Measurements from ENCODE around the gene LDB2.

DNA sequence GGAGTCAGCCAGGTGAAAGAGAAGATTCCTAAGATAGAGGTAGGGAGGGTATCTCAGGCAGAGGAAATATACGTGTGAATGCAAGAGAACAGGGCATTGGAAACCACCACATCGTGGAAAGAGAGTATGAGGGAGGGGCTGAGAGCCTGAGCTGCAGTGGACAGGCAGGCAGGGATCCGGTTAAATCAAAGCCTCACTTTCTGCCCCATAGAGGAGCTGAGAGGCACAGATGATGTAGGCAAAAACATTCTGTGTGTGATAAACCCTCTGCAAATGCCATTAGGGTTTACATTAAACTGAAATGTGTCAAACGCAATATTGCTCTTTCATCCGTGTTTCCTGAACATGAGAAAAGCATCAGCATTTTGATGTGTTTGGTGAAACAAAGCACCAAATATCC lies 374.0 kb downstream of the LDB2 start:
- TF ChIP-seq, protein P1, sequence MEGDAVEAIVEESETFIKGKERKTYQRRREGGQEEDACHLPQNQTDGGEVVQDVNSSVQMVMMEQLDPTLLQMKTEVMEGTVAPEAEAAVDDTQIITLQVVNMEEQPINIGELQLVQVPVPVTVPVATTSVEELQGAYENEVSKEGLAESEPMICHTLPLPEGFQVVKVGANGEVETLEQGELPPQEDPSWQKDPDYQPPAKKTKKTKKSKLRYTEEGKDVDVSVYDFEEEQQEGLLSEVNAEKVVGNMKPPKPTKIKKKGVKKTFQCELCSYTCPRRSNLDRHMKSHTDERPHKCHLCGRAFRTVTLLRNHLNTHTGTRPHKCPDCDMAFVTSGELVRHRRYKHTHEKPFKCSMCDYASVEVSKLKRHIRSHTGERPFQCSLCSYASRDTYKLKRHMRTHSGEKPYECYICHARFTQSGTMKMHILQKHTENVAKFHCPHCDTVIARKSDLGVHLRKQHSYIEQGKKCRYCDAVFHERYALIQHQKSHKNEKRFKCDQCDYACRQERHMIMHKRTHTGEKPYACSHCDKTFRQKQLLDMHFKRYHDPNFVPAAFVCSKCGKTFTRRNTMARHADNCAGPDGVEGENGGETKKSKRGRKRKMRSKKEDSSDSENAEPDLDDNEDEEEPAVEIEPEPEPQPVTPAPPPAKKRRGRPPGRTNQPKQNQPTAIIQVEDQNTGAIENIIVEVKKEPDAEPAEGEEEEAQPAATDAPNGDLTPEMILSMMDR (IDR thresholded peaks at IDR 0.05) = no peak
- TF ChIP-seq EP300 (IDR thresholded peaks at IDR 0.05) = no peak

All from tibial nerve (tissue), 4 donors.